ENCODE results near the gene BRI3.
A peak's percentile ranks its signal among the peaks of the same experiment; 100 is the strongest.

Gene BRI3

DNA sequence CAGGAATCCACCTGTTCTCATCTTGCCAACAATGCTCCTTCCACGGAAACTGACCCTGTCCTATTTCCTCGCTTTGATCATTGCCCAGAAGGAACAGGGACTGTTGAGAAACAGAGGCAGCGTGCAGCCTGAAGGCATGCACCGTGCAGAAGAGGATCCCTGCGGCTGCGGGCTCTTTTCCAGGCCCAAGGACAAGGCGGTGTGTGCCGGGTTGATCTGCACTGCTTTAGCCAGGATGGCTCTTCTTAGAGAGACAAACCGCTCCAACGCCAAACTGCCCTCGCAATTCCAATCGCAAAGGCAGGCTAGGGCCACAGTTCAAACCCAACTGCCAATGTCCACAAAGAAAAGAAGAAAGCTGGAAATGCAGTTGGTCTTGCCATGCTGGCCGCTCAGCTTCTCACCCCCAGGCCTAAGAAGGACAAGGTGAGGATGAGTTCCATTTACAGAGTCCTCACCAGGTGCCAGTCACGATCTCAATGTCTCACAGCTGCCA is 26.5 kb downstream of the BRI3 start:
- DNase-seq: no peak
- 97% methylated on average over 14 of the region's 14 CpGs for WGBS
- H2BK120ac ChIP-seq (ENCODE audit: low read depth, low read length): no peak overlapping the region

DNA sequence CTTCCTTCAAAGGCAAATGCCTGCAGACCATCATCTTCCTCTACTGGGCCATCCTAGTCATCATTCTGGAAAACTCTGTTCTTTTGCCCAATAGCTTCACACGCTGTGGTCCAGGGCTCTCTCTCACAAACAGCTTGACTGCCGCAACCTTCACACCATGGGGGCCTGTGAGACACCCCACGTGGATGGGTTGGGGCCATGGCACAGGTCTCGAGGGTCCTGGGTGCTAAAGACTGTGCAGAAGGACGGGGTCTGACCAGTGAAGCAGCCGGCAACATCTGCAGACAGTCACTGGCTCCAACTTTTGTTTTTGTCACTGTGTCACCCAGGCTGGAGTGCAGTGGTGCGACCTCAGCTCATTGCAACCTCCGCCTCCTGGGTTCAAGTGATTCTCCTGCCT is 28.1 kb downstream of the BRI3 start:
- no peak overlapping the region for H4K8ac ChIP-seq (ENCODE audit: low read length)
- no peak overlapping the region for H3K4me3 ChIP-seq (ENCODE audit: insufficient read depth in 1 of 2, low read depth in 1 of 2, low read length in 2 of 2)
- 96% methylated on average over 8 of the region's 8 CpGs for WGBS
- no peak overlapping the region for H3K4me2 ChIP-seq (ENCODE audit: low read length, poor library complexity, severe bottlenecking)
- H3K4ac ChIP-seq (ENCODE audit: low read depth in 1 of 2, low read length in 2 of 2): no peak overlapping the region
- H3K9ac ChIP-seq (ENCODE audit: low read length): no peak overlapping the region
- H2AK5ac ChIP-seq (ENCODE audit: low read length, severe bottlenecking): no peak overlapping the region
- no peak overlapping the region for H3K18ac ChIP-seq (ENCODE audit: low read depth in 1 of 2, low read length in 2 of 2)
- no peaks in the 10 kb centered on the region for H3K27me3 ChIP-seq (ENCODE audit: control insufficient read depth in 1 of 2, insufficient read depth in 1 of 2, low read length in 2 of 2)
- no peak overlapping the region for H3K14ac ChIP-seq (ENCODE audit: low read length in 2 of 2)
- H2AFZ ChIP-seq (ENCODE audit: low read depth, low read length): no peak overlapping the region
- no peaks in the 10 kb centered on the region for H3K9me3 ChIP-seq (ENCODE audit: control insufficient read depth, low read length)
- no peak overlapping the region for H3K23ac ChIP-seq (ENCODE audit: low read length in 2 of 2)
- no peak overlapping the region for H2BK12ac ChIP-seq (ENCODE audit: low read length in 2 of 2)
- H4K91ac ChIP-seq (ENCODE audit: low read length): no peak overlapping the region
- no peak overlapping the region for H2BK15ac ChIP-seq (ENCODE audit: low read depth, poor library complexity, severe bottlenecking)
- no peak overlapping the region for H3K27ac ChIP-seq (ENCODE audit: low read length, poor library complexity, severe bottlenecking)
- peaks cover 32% of the 10 kb centered on the region for H3K79me1 ChIP-seq (replicated peaks; ENCODE audit: low read length, poor library complexity, severe bottlenecking)
- H3K36me3 ChIP-seq (ENCODE audit: control insufficient read depth in 1 of 2, insufficient read depth in 2 of 2, low read depth in 1 of 2, low read length in 2 of 2): peaks cover 41 to 63% of the 10 kb centered on the region in 2 experiments
- no peak for DNase-seq
- H2BK120ac ChIP-seq (ENCODE audit: low read depth, low read length): no peak overlapping the region
- H3K4me1 ChIP-seq (ENCODE audit: control insufficient read depth, insufficient read depth, low read depth, low read length): peaks cover 15% of the 10 kb centered on the region
- no peak overlapping the region for H2BK5ac ChIP-seq (ENCODE audit: low read depth, low read length, poor library complexity, severe bottlenecking)

More for the DNA sequence above, 26.5 kb downstream of the BRI3 start:
- H2BK15ac ChIP-seq (ENCODE audit: low read depth, poor library complexity, severe bottlenecking): no peak overlapping the region
- no peak overlapping the region for H2BK12ac ChIP-seq (ENCODE audit: low read length in 2 of 2)
- H3K4me1 ChIP-seq (ENCODE audit: control insufficient read depth, insufficient read depth, low read depth, low read length): peaks cover 10% of the 10 kb centered on the region
- no peak overlapping the region for H2AFZ ChIP-seq (ENCODE audit: low read depth, low read length)
- H2BK5ac ChIP-seq (ENCODE audit: low read depth, low read length, poor library complexity, severe bottlenecking): no peak overlapping the region
- H3K23ac ChIP-seq (ENCODE audit: low read length in 2 of 2): no peak overlapping the region
- H2AK5ac ChIP-seq (ENCODE audit: low read length, severe bottlenecking): no peak overlapping the region
- no peak overlapping the region for H3K14ac ChIP-seq (ENCODE audit: low read length in 2 of 2)
- H3K4me3 ChIP-seq (ENCODE audit: insufficient read depth in 1 of 2, low read depth in 1 of 2, low read length in 2 of 2): no peak overlapping the region
- H3K27me3 ChIP-seq (ENCODE audit: control insufficient read depth in 1 of 2, insufficient read depth in 1 of 2, low read length in 2 of 2): no peaks in the 10 kb centered on the region
- no peak overlapping the region for H3K4me2 ChIP-seq (ENCODE audit: low read length, poor library complexity, severe bottlenecking)
- no peak overlapping the region for H3K18ac ChIP-seq (ENCODE audit: low read depth in 1 of 2, low read length in 2 of 2)
- H3K9me3 ChIP-seq (ENCODE audit: control insufficient read depth, low read length): no peaks in the 10 kb centered on the region
- H4K91ac ChIP-seq (ENCODE audit: low read length): no peak overlapping the region
- H3K36me3 ChIP-seq (ENCODE audit: control insufficient read depth in 1 of 2, insufficient read depth in 2 of 2, low read depth in 1 of 2, low read length in 2 of 2): peaks cover 47 to 71% of the 10 kb centered on the region in 2 experiments
- H4K8ac ChIP-seq (ENCODE audit: low read length): no peak overlapping the region
- peaks cover 42% of the 10 kb centered on the region for H3K79me1 ChIP-seq (replicated peaks; ENCODE audit: low read length, poor library complexity, severe bottlenecking)
- H3K4ac ChIP-seq (ENCODE audit: low read depth in 1 of 2, low read length in 2 of 2): no peak overlapping the region
- no peak overlapping the region for H3K9ac ChIP-seq (ENCODE audit: low read length)
- H3K27ac ChIP-seq (ENCODE audit: low read length, poor library complexity, severe bottlenecking): no peak overlapping the region

DNA sequence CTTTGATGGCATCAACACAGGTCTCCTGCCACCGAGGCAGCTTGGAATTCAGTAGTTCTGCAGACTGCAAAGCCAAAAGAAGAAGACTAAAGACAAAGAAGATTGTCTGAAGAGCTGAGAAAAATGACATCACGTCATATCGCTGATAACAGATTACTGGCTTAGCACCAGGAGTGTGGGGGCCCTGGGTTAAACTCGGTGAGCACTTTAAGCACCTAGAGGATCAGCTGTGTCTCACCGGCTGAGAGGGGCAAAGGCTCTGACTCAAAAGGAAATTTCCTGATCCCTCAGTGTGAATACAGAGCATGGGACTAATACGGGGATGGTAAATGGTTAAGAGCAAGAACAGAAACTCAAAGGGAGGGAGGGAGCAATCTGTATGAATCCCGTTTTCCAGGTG is 30.7 kb downstream of the BRI3 start:
- Histone ChIP-seq H2AK5ac (ENCODE audit: low read length, severe bottlenecking) (peak overlapping the region; percentile 56), H3K4me3 (ENCODE audit: insufficient read depth in 1 of 2, low read depth in 1 of 2, low read length in 2 of 2) (no peak overlapping the region), H3K27me3 (ENCODE audit: control insufficient read depth in 1 of 2, insufficient read depth in 1 of 2, low read length in 2 of 2) (no peaks in the 10 kb centered on the region), H2BK120ac (ENCODE audit: low read depth, low read length) (no peak overlapping the region), H3K4me2 (ENCODE audit: low read length, poor library complexity, severe bottlenecking) (no peak overlapping the region), H3K9me3 (ENCODE audit: control insufficient read depth, low read length) (no peaks in the 10 kb centered on the region), H2BK12ac (ENCODE audit: low read length in 2 of 2) (no peak overlapping the region), H3K18ac (ENCODE audit: low read depth in 1 of 2, low read length in 2 of 2) (no peak overlapping the region), H2AFZ (ENCODE audit: low read depth, low read length) (no peak overlapping the region), H3K36me3 (ENCODE audit: control insufficient read depth in 1 of 2, insufficient read depth in 2 of 2, low read depth in 1 of 2, low read length in 2 of 2) (peaks cover 31 to 54% of the 10 kb centered on the region in 2 experiments), H3K4me1 (ENCODE audit: control insufficient read depth, insufficient read depth, low read depth, low read length) (peaks cover 14% of the 10 kb centered on the region), H3K27ac (ENCODE audit: low read length, poor library complexity, severe bottlenecking) (no peak overlapping the region), H2BK5ac (ENCODE audit: low read depth, low read length, poor library complexity, severe bottlenecking) (no peak overlapping the region), H2BK15ac (ENCODE audit: low read depth, poor library complexity, severe bottlenecking) (no peak overlapping the region), H3K23ac (ENCODE audit: low read length in 2 of 2) (no peak overlapping the region), H4K8ac (ENCODE audit: low read length) (no peak overlapping the region), H3K79me1 (replicated peaks; ENCODE audit: low read length, poor library complexity, severe bottlenecking) (peaks cover 23% of the 10 kb centered on the region), H3K14ac (ENCODE audit: low read length in 2 of 2) (no peak overlapping the region), H4K91ac (ENCODE audit: low read length) (no peak overlapping the region), H3K9ac (ENCODE audit: low read length) (no peak overlapping the region), H3K4ac (ENCODE audit: low read depth in 1 of 2, low read length in 2 of 2) (no peak overlapping the region)
- no peak for DNase-seq
- 93% methylated on average over 5 of the region's 7 CpGs for WGBS

DNA sequence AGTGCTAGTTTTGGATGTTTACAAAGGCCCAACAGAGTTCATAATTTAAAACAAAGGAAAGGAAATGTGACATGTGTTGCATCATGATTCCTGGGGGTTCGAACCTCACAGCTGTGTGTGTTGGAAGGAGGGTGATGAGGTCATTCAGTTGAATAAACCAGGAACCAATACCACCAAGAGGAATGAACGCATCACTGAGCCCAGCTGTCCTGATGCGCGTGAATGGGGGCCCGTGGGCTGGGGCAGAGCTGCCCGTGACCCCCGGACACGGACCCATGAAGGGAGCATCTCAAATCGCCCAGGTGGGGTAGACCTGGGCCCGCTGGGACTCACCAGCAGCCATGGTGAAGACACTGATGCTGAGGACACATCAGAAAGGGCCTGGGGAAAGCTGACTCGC is 33.0 kb downstream of the BRI3 start:
- Histone ChIP-seq H3K4me2 (ENCODE audit: low read length, poor library complexity, severe bottlenecking) (no peak overlapping the region), H2BK120ac (ENCODE audit: low read depth, low read length) (no peak overlapping the region), H2AK5ac (ENCODE audit: low read length, severe bottlenecking) (no peak overlapping the region), H3K4me3 (ENCODE audit: insufficient read depth in 1 of 2, low read depth in 1 of 2, low read length in 2 of 2) (no peak overlapping the region), H3K14ac (ENCODE audit: low read length in 2 of 2) (no peak overlapping the region), H3K9ac (ENCODE audit: low read length) (no peak overlapping the region), H3K18ac (ENCODE audit: low read depth in 1 of 2, low read length in 2 of 2) (no peak overlapping the region), H2AFZ (ENCODE audit: low read depth, low read length) (no peak overlapping the region), H3K36me3 (ENCODE audit: control insufficient read depth in 1 of 2, insufficient read depth in 2 of 2, low read depth in 1 of 2, low read length in 2 of 2) (peaks cover 9 to 47% of the 10 kb centered on the region in 2 experiments), H2BK15ac (ENCODE audit: low read depth, poor library complexity, severe bottlenecking) (no peak overlapping the region), H3K27me3 (ENCODE audit: control insufficient read depth in 1 of 2, insufficient read depth in 1 of 2, low read length in 2 of 2) (no peaks in the 10 kb centered on the region), H2BK5ac (ENCODE audit: low read depth, low read length, poor library complexity, severe bottlenecking) (no peak overlapping the region), H3K23ac (ENCODE audit: low read length in 2 of 2) (no peak overlapping the region), H3K9me3 (ENCODE audit: control insufficient read depth, low read length) (no peaks in the 10 kb centered on the region), H3K4me1 (ENCODE audit: control insufficient read depth, insufficient read depth, low read depth, low read length) (peaks cover 18% of the 10 kb centered on the region), H3K4ac (ENCODE audit: low read depth in 1 of 2, low read length in 2 of 2) (no peak overlapping the region), H3K27ac (ENCODE audit: low read length, poor library complexity, severe bottlenecking) (peak overlapping the region; percentile 61), H4K91ac (ENCODE audit: low read length) (no peak overlapping the region), H4K8ac (ENCODE audit: low read length) (no peak overlapping the region), H2BK12ac (ENCODE audit: low read length in 2 of 2) (no peak overlapping the region), H3K79me1 (replicated peaks; ENCODE audit: low read length, poor library complexity, severe bottlenecking) (peaks cover 21% of the 10 kb centered on the region)
- 91% methylated on average over 10 of the region's 11 CpGs for WGBS
- DNase-seq: no peak
